GM18499 (cell line): ENCODE results near the gene FARS2.
A peak's percentile ranks its signal among the peaks of the same experiment; 100 is the strongest.

Experiments
- ATAC-seq: cut with Tn5 transposase; IDR thresholded peaks from one replicate; pipeline ENCODE4 v1.9.1; 2021; ENCODE audit warnings: moderate number of reproducible peaks; ENCODE audit not compliant: insufficient read depth, unreplicated experiment

The FARS2 gene

GRCh38 chr6:5763407-5763806 is 502.1 kb downstream of the FARS2 start:
- ATAC-seq = no peak

GRCh38 chr6:5763871-5764270 is 502.6 kb downstream of the FARS2 start:
- ATAC-seq = no peak

- no peak for ATAC-seq
Measured at GRCh38 chr6:5764401-5764955, 503.2 kb downstream of the FARS2 start.

- ATAC-seq = no peak
Measured at GRCh38 chr6:5765141-5765760, 503.9 kb downstream of the FARS2 start.

GRCh38 chr6:5766260-5766659 is 504.9 kb downstream of the FARS2 start:
- ATAC-seq = no peak

- no peak for ATAC-seq
Measured at GRCh38 chr6:5767471-5767870, 506.2 kb downstream of the FARS2 start.

- ATAC-seq = no peak
Measured at GRCh38 chr6:5771211-5771610, 509.9 kb downstream of the FARS2 start.

GRCh38 chr6:5771759-5772390 is 510.6 kb downstream of the FARS2 start:
- ATAC-seq = no peak

GRCh38 chr6:5772408-5773120 is 511.3 kb downstream of the FARS2 start:
- ATAC-seq = no peak

- no peak for ATAC-seq
Measured at GRCh38 chr6:5776104-5776503, 514.8 kb downstream of the FARS2 start.

- no peak for ATAC-seq
Measured at GRCh38 chr6:5776706-5777390, 515.5 kb downstream of the FARS2 start.

- ATAC-seq = peak; percentile 87
Measured at GRCh38 chr6:5778317-5778857, 517.1 kb downstream of the FARS2 start.

GRCh38 chr6:5778906-5779305 is 517.6 kb downstream of the FARS2 start:
- no peak for ATAC-seq

- ATAC-seq = no peak
Measured at GRCh38 chr6:5781019-5781418, 519.7 kb downstream of the FARS2 start.

- ATAC-seq = no peak
Measured at GRCh38 chr6:5781966-5782556, 520.7 kb downstream of the FARS2 start.

- ATAC-seq = no peak
Measured at GRCh38 chr6:5782783-5783547, 521.7 kb downstream of the FARS2 start.

- ATAC-seq = no peak
Measured at GRCh38 chr6:5783584-5784089, 522.3 kb downstream of the FARS2 start.

GRCh38 chr6:5785249-5785648 is 523.9 kb downstream of the FARS2 start:
- ATAC-seq = no peak

- ATAC-seq = no peak
Measured at GRCh38 chr6:5786321-5786968, 525.1 kb downstream of the FARS2 start.
